ENCODE measurements around the gene ABRACL.

ABRACL gene

DNA sequence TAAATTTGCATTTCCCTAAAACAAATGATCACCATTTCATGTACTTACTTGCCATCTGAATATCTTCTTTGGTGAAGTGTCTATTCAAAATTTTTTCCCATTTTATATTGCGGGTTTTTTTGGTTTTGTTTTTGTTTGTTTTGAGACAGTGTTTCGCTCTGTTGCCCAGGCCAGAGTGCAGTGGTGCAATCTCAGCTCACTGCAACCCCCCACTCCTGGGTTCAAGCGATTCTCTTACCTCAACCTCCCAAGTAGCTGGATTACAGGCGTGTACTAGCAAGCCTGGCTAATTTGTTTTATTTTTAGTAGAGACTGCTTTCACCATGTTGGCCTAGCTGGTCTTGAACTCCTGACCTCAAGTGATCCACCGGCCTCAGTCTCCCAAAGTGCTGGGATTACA lies 31.4 kb upstream of the ABRACL start:
- no peak for ATAC-seq
- TF ChIP-seq ISL1 (CRISPR knock-in tag; IDR thresholded peaks at IDR 0.05) = no peak
- TF ChIP-seq RARB (CRISPR knock-in tag; IDR thresholded peaks at IDR 0.05) = no peak
- TF ChIP-seq, protein P1, sequence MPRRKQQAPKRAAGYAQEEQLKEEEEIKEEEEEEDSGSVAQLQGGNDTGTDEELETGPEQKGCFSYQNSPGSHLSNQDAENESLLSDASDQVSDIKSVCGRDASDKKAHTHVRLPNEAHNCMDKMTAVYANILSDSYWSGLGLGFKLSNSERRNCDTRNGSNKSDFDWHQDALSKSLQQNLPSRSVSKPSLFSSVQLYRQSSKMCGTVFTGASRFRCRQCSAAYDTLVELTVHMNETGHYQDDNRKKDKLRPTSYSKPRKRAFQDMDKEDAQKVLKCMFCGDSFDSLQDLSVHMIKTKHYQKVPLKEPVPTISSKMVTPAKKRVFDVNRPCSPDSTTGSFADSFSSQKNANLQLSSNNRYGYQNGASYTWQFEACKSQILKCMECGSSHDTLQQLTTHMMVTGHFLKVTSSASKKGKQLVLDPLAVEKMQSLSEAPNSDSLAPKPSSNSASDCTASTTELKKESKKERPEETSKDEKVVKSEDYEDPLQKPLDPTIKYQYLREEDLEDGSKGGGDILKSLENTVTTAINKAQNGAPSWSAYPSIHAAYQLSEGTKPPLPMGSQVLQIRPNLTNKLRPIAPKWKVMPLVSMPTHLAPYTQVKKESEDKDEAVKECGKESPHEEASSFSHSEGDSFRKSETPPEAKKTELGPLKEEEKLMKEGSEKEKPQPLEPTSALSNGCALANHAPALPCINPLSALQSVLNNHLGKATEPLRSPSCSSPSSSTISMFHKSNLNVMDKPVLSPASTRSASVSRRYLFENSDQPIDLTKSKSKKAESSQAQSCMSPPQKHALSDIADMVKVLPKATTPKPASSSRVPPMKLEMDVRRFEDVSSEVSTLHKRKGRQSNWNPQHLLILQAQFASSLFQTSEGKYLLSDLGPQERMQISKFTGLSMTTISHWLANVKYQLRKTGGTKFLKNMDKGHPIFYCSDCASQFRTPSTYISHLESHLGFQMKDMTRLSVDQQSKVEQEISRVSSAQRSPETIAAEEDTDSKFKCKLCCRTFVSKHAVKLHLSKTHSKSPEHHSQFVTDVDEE (CRISPR knock-in tag; IDR thresholded peaks at IDR 0.05) = no peak
- no peak for TF ChIP-seq ESRRG (CRISPR knock-in tag; IDR thresholded peaks at IDR 0.05)
- no peak for TF ChIP-seq SNAI2 (CRISPR knock-in tag; IDR thresholded peaks at IDR 0.05)
- TF ChIP-seq, protein P2, sequence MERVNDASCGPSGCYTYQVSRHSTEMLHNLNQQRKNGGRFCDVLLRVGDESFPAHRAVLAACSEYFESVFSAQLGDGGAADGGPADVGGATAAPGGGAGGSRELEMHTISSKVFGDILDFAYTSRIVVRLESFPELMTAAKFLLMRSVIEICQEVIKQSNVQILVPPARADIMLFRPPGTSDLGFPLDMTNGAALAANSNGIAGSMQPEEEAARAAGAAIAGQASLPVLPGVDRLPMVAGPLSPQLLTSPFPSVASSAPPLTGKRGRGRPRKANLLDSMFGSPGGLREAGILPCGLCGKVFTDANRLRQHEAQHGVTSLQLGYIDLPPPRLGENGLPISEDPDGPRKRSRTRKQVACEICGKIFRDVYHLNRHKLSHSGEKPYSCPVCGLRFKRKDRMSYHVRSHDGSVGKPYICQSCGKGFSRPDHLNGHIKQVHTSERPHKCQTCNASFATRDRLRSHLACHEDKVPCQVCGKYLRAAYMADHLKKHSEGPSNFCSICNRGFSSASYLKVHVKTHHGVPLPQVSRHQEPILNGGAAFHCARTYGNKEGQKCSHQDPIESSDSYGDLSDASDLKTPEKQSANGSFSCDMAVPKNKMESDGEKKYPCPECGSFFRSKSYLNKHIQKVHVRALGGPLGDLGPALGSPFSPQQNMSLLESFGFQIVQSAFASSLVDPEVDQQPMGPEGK (CRISPR knock-in tag; IDR thresholded peaks at IDR 0.05; ENCODE audit: borderline replicate concordance) = no peak
- no peak for TF ChIP-seq POU6F1 (CRISPR knock-in tag; IDR thresholded peaks at IDR 0.05; ENCODE audit: borderline replicate concordance, low read depth)
- TF ChIP-seq TOX (CRISPR knock-in tag; IDR thresholded peaks at IDR 0.05; ENCODE audit: borderline replicate concordance) = no peak
- no peak for TF ChIP-seq ZNF8 (CRISPR knock-in tag; IDR thresholded peaks at IDR 0.05)
- TF ChIP-seq OSR1 (CRISPR knock-in tag; IDR thresholded peaks at IDR 0.05) = no peak
- no peak for TF ChIP-seq ZNF70 (CRISPR knock-in tag; IDR thresholded peaks at IDR 0.05)
- TF ChIP-seq ZNF565 (CRISPR knock-in tag; conservative IDR thresholded peaks at IDR 0.05; ENCODE audit: low read depth) = no peak
- no peak for TF ChIP-seq ZC3H10 (CRISPR knock-in tag; IDR thresholded peaks at IDR 0.05)

GRCh38 chr6:138999949-139000725 lies 28.4 kb upstream of the ABRACL start:
- ATAC-seq = no peak

More at GRCh38 chr6:138999949-139000725, 28.4 kb upstream of the ABRACL start:
- no peak for TF ChIP-seq GLIS3 (CRISPR knock-in tag; IDR thresholded peaks at IDR 0.05)
- no peak for TF ChIP-seq ZC3H10 (CRISPR knock-in tag; IDR thresholded peaks at IDR 0.05)
- no peak for TF ChIP-seq ZFP3 (CRISPR knock-in tag; IDR thresholded peaks at IDR 0.05)
- no peak for TF ChIP-seq BACH2 (CRISPR knock-in tag; IDR thresholded peaks at IDR 0.05; ENCODE audit: borderline replicate concordance)
- TF ChIP-seq SNAI2 (CRISPR knock-in tag; IDR thresholded peaks at IDR 0.05) = no peak
- no peak for TF ChIP-seq ZNF8 (CRISPR knock-in tag; IDR thresholded peaks at IDR 0.05)
- no peak for TF ChIP-seq ISL1 (CRISPR knock-in tag; IDR thresholded peaks at IDR 0.05)
- TF ChIP-seq POU6F1 (CRISPR knock-in tag; IDR thresholded peaks at IDR 0.05; ENCODE audit: borderline replicate concordance, low read depth) = no peak
- TF ChIP-seq, protein P2 (CRISPR knock-in tag; IDR thresholded peaks at IDR 0.05; ENCODE audit: borderline replicate concordance) = no peak
- no peak for TF ChIP-seq ARNTL (CRISPR knock-in tag; IDR thresholded peaks at IDR 0.05; ENCODE audit: borderline replicate concordance, low read depth)
